Measurements from ENCODE around the gene RABGEF1. TPM values are rescaled to one million over a fixed set of nuclear protein-coding genes. Genes with fewer than 3 reads are reported as not detected.
"Not testable (repeated sequence)": the region's sequence is repeated elsewhere in the genome, so short reads cannot be mapped to it uniquely, and the experiment has no call there.

RABGEF1 gene
- total RNA-seq, 1 donor from 2014 or later, result 20.2 TPM

GRCh38 chr7:66807736-66808135 is 67.2 kb downstream of the RABGEF1 start:
- no peak for DNase-seq (ENCODE audit: low read depth, low spot score)

DNA sequence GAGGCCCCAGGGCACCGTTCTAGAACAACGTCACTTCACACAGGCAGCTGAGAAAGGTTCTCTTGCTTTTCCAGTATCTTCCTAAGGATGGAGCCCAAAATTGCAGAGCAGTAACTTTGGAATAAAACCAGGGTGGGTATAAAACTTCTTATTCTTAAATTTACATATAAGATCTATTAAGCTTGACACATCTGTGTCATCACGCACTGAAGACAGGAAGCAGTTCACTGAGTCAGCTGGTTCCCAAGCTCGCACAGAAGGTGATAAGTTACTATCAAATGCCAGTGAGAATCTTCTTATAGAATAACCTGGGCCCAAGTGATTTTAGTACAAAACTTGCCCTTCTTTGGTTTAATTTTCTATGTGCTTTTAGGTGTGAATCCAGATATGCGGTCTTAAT is 70.2 kb downstream of the RABGEF1 start:
- DNase-seq (ENCODE audit: low read depth, low spot score), result no peak

- DNase-seq (ENCODE audit: low read depth, low spot score), result not testable (repeated sequence)
Measured at GRCh38 chr7:66815186-66815875, 74.8 kb downstream of the RABGEF1 start.

GRCh38 chr7:66815951-66816350 is 75.4 kb downstream of the RABGEF1 start:
- DNase-seq (ENCODE audit: low read depth, low spot score), result no peak

GRCh38 chr7:66816658-66817057 is 76.1 kb downstream of the RABGEF1 start:
- DNase-seq (ENCODE audit: low read depth, low spot score), result not testable (repeated sequence)

- DNase-seq (ENCODE audit: low read depth, low spot score), result not testable (repeated sequence)
Measured at GRCh38 chr7:66817208-66817795, 76.8 kb downstream of the RABGEF1 start.

- DNase-seq (ENCODE audit: low read depth, low spot score), result not testable (repeated sequence)
Measured at GRCh38 chr7:66817956-66818355, 77.4 kb downstream of the RABGEF1 start.

- no peak for DNase-seq (ENCODE audit: low read depth, low spot score)
Measured at GRCh38 chr7:66824041-66824440, 83.5 kb downstream of the RABGEF1 start.

DNA sequence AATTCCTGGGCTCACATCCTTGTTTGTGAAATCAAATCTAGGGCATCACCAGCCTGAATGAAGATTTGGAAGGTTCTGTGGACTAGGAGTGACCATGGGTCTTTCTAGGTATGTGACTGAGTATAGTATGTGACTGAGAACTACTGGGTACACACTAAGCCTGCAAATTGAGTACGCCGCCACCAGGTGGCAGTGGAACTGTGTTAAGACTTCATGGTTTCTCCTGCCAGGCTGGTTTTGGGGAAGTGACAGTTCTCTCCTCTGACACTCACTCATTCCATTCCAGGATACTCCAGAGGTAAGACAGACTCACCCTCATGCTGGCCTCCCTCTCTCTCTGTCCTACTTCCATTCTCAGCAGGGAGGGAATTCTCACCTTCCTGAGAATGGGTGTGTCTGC is 85.0 kb downstream of the RABGEF1 start:
- not testable (repeated sequence) for DNase-seq (ENCODE audit: low read depth, low spot score)

DNA sequence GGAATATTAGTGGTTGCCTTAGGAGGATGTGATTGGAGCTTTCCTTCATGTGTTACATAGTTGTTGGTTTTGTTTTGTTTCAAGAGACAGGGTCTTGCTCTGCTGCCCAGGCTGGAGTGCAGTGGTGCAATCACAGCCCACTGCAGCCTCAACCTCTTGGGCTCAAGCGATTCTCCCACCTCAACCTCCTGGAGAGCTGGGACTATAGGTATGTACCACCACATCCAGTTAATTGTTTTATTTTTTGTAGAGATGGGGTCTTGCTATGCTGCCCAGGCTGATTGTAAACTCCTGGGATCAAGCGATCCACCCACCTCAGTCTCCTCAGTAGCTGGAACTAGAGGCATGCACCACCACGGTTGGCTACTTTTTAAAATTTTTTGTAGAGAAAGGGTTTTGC is 86.1 kb downstream of the RABGEF1 start:
- no peak for DNase-seq (ENCODE audit: low read depth, low spot score)

- not testable (repeated sequence) for DNase-seq (ENCODE audit: low read depth, low spot score)
Measured at GRCh38 chr7:66830976-66831375, 90.4 kb downstream of the RABGEF1 start.

DNA sequence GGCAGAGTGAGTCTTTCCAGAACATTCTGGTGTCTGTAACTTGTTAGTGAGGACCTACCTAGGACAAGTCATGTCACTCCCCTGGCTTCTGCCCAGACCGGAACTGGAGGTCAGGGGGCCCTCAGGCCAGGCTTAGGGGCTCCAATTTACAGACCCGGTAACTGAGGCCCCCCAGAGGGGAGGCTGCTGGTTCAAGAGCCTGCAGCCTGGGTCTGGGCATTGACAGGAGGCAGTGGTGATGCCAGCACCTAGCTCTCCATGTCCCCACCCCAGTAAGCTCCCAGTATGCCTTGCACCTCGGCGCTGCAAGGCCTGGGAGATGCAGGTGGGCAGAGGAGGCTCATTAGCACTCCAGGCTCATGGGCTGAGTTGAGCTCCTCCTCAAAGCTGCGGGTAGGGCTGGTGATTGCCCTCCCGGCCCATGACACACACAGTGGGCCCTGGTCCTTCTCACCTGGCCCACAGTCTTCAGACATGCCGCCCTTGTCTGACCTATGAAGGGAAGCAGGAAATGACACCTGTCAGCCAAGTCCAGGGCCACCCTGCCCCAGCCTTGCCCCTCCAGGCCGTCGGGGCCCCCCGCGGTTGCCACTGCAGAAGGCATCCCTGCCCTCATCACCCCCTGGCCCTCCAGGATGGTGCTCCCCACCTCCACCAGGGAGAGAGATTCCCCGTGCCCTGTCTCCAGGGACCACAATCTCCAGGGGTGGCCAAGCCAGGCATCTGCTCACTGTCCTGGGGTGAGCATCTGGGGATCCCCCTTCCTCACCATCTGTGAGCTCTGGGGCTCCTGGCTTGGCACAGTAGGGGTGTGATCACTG is 92.2 kb downstream of the RABGEF1 start:
- DNase-seq (ENCODE audit: low read depth, low spot score), result no peak

- no peak for DNase-seq (ENCODE audit: low read depth, low spot score)
Measured at GRCh38 chr7:66837007-66837406, 96.5 kb downstream of the RABGEF1 start.

DNA sequence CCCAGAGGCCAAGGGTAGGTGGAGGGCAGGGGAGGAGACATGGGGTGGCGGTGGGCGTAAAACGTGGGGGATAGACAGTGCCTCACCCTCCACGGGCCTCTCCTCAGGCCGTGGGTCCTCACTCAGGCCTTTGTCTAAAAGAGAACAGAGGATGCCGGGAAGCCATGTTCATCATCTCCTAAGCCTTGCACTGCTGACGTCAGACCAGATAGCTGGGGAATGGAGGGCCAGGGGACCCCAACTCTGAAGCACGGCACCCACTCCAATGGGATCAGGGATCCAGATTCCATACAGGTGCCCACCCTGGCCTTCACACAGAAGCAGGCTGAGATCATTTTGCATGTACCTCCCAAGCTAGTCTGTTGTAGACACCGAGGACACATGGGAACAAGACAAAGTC is 97.1 kb downstream of the RABGEF1 start:
- no peak for DNase-seq (ENCODE audit: low read depth, low spot score)

GRCh38 chr7:66839814-66840213 is 99.3 kb downstream of the RABGEF1 start:
- DNase-seq (ENCODE audit: low read depth, low spot score), result no peak

GRCh38 chr7:66840316-66840715 is 99.8 kb downstream of the RABGEF1 start:
- no peak for DNase-seq (ENCODE audit: low read depth, low spot score)

GRCh38 chr7:66841898-66842297 is 101.4 kb downstream of the RABGEF1 start:
- DNase-seq (ENCODE audit: low read depth, low spot score), result no peak

- DNase-seq (ENCODE audit: low read depth, low spot score), result not testable (repeated sequence)
Measured at GRCh38 chr7:66843492-66843891, 103.0 kb downstream of the RABGEF1 start.

- DNase-seq (ENCODE audit: low read depth, low spot score), result peak; percentile 90
Measured at GRCh38 chr7:66844552-66845378, 104.2 kb downstream of the RABGEF1 start.

DNA sequence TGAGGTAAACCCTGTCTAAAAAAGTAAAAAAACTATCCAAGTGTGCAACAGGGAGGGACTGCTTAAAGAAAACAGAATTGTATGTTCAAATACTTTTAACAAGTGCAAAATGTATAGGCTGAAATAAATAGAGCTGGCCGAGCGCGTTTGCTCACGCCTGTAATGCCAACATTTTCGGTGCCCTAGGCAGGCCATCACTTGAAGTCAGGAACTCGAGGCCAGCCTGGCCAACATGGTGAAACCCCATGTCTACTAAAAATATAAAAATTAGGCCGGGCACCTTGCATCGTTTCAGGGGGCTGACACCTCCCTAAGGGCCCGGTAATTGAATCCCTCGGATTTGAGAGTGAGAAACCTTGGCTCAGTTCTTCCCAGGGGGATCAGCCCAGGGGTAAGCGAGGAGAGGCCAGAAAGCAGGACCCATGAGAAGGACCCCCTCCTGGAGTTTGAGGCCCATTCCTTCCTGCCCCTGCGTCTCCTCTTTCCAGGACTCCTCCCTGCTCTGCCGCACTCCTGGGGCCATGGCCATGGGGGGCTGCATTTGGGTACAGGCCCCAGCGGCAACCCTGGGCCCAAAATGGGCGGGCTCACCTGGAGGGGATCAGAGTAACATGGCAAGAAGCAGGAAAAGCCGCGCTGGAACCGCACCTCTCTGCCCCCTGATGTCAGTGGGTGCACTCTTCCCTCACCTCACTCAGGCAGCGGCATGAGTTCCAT is 105.0 kb downstream of the RABGEF1 start:
- no peak for DNase-seq (ENCODE audit: low read depth, low spot score)

DNA sequence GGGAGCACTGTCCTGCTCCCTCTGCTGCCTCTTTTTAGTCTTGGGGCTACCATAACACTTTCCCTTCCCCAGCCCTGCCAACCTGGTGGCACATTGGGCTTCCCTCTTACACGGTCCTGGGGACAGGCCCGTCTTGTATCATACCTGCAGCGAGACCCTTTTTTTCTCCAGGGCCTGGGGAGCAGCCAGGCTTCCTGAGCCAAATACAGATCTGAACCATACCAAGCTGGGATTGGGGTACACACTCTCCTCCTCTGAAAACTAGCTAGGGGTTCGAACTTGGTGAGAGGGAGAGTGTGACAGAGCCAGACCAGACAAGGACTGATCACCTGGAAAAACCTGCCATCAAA is 105.5 kb downstream of the RABGEF1 start:
- not testable (repeated sequence) for DNase-seq (ENCODE audit: low read depth, low spot score)

All from pulmonary artery endothelial cell (primary cell).